Muscle of arm (tissue), 12 donors: ENCODE measurements around the gene TBX10. TPM values are rescaled to one million over a fixed set of nuclear protein-coding genes. Genes with fewer than 3 reads are reported as not detected.
"Not testable (repeated sequence)": the region's sequence is repeated elsewhere in the genome, so short reads cannot be mapped to it uniquely, and the experiment has no call there.

Experiments
- DNase-seq: peaks from one replicate; pipeline ENCODE4 v3.0.0-alpha.2; 2013
- polyA plus RNA-seq, 12 donors: library from polyadenylated mRNA; unstranded; fragments of 120-200 nt; gene quantifications; one replicate each; pipeline ENCODE4 v1.2.1, GENCODE V29; 2013; ENCODE audit not compliant: insufficient read length in 12 of 12

TBX10 gene
- polyA plus RNA-seq, 12 donors = not detected

GRCh38 chr11:67616431-67617242, 22.9 kb downstream of the TBX10 start:
- no peak for DNase-seq

- no peak for DNase-seq
Measured at GRCh38 chr11:67615728-67616430, 23.7 kb downstream of the TBX10 start.

- DNase-seq = no peak
Measured at GRCh38 chr11:67614730-67615714, 24.5 kb downstream of the TBX10 start.

- peak; percentile 35 for DNase-seq
Measured at GRCh38 chr11:67613960-67614715, 25.4 kb downstream of the TBX10 start.

GRCh38 chr11:67613313-67613959, 26.1 kb downstream of the TBX10 start:
- DNase-seq = no peak

GRCh38 chr11:67612751-67613150, 26.8 kb downstream of the TBX10 start:
- DNase-seq = no peak

- no peak for DNase-seq
Measured at GRCh38 chr11:67611704-67612587, 27.6 kb downstream of the TBX10 start.

- no peak for DNase-seq
Measured at GRCh38 chr11:67611165-67611564, 28.4 kb downstream of the TBX10 start.

GRCh38 chr11:67610302-67610868, 29.2 kb downstream of the TBX10 start:
- no peak for DNase-seq

- no peak for DNase-seq
Measured at GRCh38 chr11:67609316-67609715, 30.2 kb downstream of the TBX10 start.

GRCh38 chr11:67608486-67608885, 31.1 kb downstream of the TBX10 start:
- DNase-seq = no peak

GRCh38 chr11:67607507-67607906, 32.1 kb downstream of the TBX10 start:
- DNase-seq = no peak

GRCh38 chr11:67606492-67607295, 32.9 kb downstream of the TBX10 start, which contains the start of gene NDUFV1:
NDUFV1 (plus strand) TSS chr11:67606936; CDS start chr11:67607005, 69 bp downstream.
- DNase-seq = peak; percentile 97

- no peak for DNase-seq
Measured at GRCh38 chr11:67606093-67606491, 33.5 kb downstream of the TBX10 start.

- no peak for DNase-seq
Measured at GRCh38 chr11:67605231-67606011, 34.1 kb downstream of the TBX10 start.

GRCh38 chr11:67604815-67605214, 34.7 kb downstream of the TBX10 start:
- DNase-seq = no peak

- DNase-seq = not testable (repeated sequence)
Measured at GRCh38 chr11:67604119-67604518, 35.4 kb downstream of the TBX10 start.
